Neural cell (in vitro differentiated cells): Measurements from ENCODE around the gene MREG.

ENCODE experiments used
- EP300 ChIP-seq: fragments of 450-650 bp; conservative IDR thresholded peaks from 2 replicates; pipeline ENCODE4 v1.6.1; 2014; ENCODE audit warnings: antibody characterized with exemption, mild to moderate bottlenecking, moderate library complexity; ENCODE audit not compliant: poor library complexity, severe bottlenecking
- EZH2 ChIP-seq: fragments of 200-600, 300-800 bp; shearing (Covaris generic), sonication (generic); IDR thresholded peaks from 2 replicates; pipeline ENCODE4 v1.6.1; 2014; ENCODE audit warnings: antibody characterized with exemption, low read length, borderline replicate concordance, mild to moderate bottlenecking; ENCODE audit not compliant: insufficient read depth, poor library complexity, severe bottlenecking
- MXI1 ChIP-seq: fragments of 450-650 bp; conservative IDR thresholded peaks from 2 replicates; pipeline ENCODE4 v1.6.1; 2014; ENCODE audit warnings: antibody characterized with exemption, mild to moderate bottlenecking; ENCODE audit not compliant: poor library complexity, severe bottlenecking
- POLR2AphosphoS5 ChIP-seq: IDR thresholded peaks from 2 replicates; pipeline ENCODE4 v1.6.1; 2012
- RAD21 ChIP-seq: fragments of 450-650 bp; conservative IDR thresholded peaks from 2 replicates; pipeline ENCODE4 v1.6.1; 2014; ENCODE audit warnings: antibody characterized with exemption, mild to moderate bottlenecking, moderate library complexity
- REST ChIP-seq: IDR thresholded peaks from 2 replicates; pipeline ENCODE4 v1.6.1; 2012; ENCODE audit warnings: borderline replicate concordance
- TAF1 ChIP-seq: IDR thresholded peaks from 2 replicates; pipeline ENCODE4 v1.6.1; 2012; ENCODE audit warnings: low read depth
- TF ChIP-seq, protein P1 (sequence below): fragments of 450-650 bp; IDR thresholded peaks from 2 replicates; pipeline ENCODE4 v1.5.1; 2014; ENCODE audit warnings: antibody characterized with exemption, mild to moderate bottlenecking, moderate library complexity; ENCODE audit not compliant: poor library complexity, severe bottlenecking

GRCh38 chr2:215900843-215901242, 112.5 kb downstream of the MREG start:
- TF ChIP-seq EZH2 (no peak), EP300 (no peak), POLR2AphosphoS5 (no peak), TAF1 (no peak), REST (no peak), RAD21 (no peak), MXI1 (no peak)
- TF ChIP-seq, protein P1, sequence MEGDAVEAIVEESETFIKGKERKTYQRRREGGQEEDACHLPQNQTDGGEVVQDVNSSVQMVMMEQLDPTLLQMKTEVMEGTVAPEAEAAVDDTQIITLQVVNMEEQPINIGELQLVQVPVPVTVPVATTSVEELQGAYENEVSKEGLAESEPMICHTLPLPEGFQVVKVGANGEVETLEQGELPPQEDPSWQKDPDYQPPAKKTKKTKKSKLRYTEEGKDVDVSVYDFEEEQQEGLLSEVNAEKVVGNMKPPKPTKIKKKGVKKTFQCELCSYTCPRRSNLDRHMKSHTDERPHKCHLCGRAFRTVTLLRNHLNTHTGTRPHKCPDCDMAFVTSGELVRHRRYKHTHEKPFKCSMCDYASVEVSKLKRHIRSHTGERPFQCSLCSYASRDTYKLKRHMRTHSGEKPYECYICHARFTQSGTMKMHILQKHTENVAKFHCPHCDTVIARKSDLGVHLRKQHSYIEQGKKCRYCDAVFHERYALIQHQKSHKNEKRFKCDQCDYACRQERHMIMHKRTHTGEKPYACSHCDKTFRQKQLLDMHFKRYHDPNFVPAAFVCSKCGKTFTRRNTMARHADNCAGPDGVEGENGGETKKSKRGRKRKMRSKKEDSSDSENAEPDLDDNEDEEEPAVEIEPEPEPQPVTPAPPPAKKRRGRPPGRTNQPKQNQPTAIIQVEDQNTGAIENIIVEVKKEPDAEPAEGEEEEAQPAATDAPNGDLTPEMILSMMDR, result no peak
